ENCODE measurements around the gene FOLR1.

Gene FOLR1

DNA sequence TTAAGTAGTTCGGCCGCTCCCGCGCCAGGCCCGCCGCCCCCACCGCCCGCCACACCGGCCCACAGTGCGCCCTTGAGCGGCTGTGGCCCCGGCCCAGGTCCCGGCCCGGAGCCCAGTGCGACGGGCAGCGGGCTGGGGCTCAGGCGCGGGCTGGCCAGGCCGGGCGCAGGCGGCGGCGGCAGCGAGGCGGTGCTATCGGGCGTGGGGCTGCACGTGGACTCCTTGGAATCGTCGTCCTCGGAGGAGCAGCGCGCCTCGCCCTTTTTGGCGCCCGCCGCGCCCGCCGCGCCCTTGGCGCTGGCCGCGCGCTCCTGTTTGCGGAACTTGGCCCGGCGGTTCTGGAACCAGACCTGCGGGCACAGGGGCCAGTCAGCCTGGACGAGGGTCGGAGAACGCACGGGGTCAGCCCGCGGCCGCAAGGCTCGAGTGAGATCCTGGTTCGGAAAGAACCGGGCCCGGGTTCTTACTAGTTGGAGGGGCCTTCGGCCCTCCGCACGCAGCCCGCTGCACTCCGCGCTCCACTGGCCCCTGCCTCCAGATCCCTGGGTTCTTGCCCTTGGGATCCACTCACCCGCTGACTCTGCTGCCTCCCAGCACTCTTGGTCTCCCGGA, 48.0 kb downstream of the FOLR1 start:
- peaks cover 36% of the 10 kb centered on the region for H3K36me3 ChIP-seq (ENCODE audit: insufficient read depth, low read length)
- peaks cover 42% of the 10 kb centered on the region for H3K27me3 ChIP-seq (ENCODE audit: control insufficient read depth, insufficient read depth, low read length)
- peak overlapping the region; percentile 62 for H3K4me3 ChIP-seq (ENCODE audit: low read length)
- no peaks in the 10 kb centered on the region for H3K9me3 ChIP-seq (replicated peaks; ENCODE audit: low read length)
- peak overlapping the region; percentile 83 for H3K4me2 ChIP-seq (ENCODE audit: low read length)
- H3K9ac ChIP-seq (ENCODE audit: low read depth, low read length) = peak overlapping the region; percentile 18
- H3K4me1 ChIP-seq (ENCODE audit: control insufficient read depth, insufficient read depth, low read length) = peaks cover 16% of the 10 kb centered on the region

DNA sequence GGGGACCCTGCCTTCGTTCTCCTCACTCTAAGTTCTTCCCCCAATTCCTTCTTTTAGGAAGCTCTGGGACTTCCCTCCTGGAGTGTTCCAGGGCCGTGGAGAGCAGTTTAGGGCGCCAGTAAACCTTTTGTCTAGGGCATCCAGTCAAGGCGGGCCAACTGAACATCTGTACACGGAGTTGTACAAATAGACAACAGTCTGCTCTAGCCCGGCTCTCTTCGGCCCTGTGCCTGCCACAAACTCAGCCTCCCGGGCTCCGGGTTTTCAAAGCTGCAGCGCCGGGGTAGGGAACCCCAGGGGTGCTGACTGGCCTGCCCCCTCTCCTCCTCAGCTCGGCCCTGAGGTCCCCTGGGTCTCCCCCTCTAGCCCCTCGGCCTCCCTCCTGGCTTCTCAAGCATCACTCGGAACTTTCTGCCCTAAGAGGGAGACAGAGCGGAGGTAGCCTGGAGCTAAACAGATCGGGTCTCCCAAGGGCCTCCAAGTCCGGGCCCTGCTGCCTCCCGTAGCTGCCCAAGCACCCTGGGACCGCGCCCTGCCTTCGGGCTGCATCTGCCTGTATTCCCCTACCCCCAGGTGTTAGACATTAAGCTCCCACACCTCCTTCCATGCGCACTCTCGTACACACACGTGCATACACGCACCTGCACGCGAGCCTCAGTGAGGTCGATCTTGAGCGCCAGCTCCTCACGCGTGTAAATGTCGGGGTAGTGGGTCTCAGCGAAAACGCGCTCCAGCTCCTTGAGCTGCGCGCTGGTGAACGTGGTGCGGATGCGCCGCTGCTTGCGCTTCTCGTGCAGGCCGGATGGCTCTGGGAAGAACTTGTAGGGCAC, 48.7 kb downstream of the FOLR1 start:
- Histone ChIP-seq H3K4me1 (ENCODE audit: control insufficient read depth, insufficient read depth, low read length) (peaks cover 16% of the 10 kb centered on the region), H3K4me2 (ENCODE audit: low read length) (peak overlapping the region; percentile 83), H3K9ac (ENCODE audit: low read depth, low read length) (no peak overlapping the region), H3K36me3 (ENCODE audit: insufficient read depth, low read length) (peaks cover 29% of the 10 kb centered on the region), H3K4me3 (ENCODE audit: low read length) (peak overlapping the region; percentile 62), H3K27me3 (ENCODE audit: control insufficient read depth, insufficient read depth, low read length) (peaks cover 50% of the 10 kb centered on the region), H3K9me3 (replicated peaks; ENCODE audit: low read length) (no peaks in the 10 kb centered on the region)

DNA sequence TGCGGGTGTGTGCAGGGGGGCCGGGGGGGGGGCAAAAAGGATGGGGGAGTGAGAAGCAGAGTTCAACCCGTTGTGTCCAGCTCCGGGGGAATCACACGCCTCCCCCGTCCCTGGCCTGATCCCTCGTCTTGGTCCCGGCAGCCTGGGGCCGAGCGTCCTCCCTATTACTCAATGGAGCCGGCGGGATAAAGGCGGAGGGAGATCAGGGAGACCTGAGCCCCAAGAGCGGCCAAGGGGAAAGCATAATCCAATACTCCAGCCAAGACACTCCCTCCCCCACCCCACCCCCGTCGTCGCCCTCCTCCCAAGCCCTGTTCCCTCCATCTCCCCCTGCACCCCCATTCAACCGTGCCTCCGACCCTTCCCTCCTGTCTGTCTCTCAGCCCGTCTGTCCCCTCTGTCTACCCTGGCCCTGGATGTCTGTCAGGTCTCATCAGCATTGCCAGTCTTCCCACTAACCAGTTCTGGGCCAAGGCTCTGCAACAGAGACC, 49.4 kb downstream of the FOLR1 start:
- Histone ChIP-seq H3K27me3 (ENCODE audit: control insufficient read depth, insufficient read depth, low read length) (peaks cover 56% of the 10 kb centered on the region), H3K9me3 (replicated peaks; ENCODE audit: low read length) (no peaks in the 10 kb centered on the region), H3K4me3 (ENCODE audit: low read length) (no peak overlapping the region), H3K4me2 (ENCODE audit: low read length) (no peak overlapping the region), H3K9ac (ENCODE audit: low read depth, low read length) (no peak overlapping the region), H3K4me1 (ENCODE audit: control insufficient read depth, insufficient read depth, low read length) (peaks cover 16% of the 10 kb centered on the region), H3K36me3 (ENCODE audit: insufficient read depth, low read length) (peaks cover 24% of the 10 kb centered on the region)

DNA sequence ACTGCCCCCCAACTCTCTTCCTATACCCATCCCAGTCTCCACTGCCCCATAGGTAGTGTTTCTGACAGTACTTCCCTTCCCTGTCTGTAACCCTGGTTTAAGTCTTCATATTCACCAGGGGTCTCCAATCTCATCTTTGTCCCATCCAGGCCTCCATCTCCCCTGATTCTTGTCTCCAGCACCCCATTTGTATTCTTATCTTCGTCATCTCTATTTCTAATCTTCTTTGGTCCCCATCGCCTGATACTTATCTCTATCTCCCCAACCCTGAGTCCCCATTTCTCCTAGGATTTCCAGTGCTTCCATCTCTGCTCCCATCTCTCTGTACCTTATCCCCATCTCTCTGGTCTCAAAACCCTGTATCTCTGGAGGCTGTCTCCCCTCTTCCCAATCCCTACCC, 50.2 kb downstream of the FOLR1 start:
- peaks cover 63% of the 10 kb centered on the region for H3K27me3 ChIP-seq (ENCODE audit: control insufficient read depth, insufficient read depth, low read length)
- no peak overlapping the region for H3K9ac ChIP-seq (ENCODE audit: low read depth, low read length)
- H3K4me1 ChIP-seq (ENCODE audit: control insufficient read depth, insufficient read depth, low read length) = peaks cover 16% of the 10 kb centered on the region
- H3K9me3 ChIP-seq (replicated peaks; ENCODE audit: low read length) = no peaks in the 10 kb centered on the region
- H3K36me3 ChIP-seq (ENCODE audit: insufficient read depth, low read length) = peaks cover 16% of the 10 kb centered on the region
- H3K4me3 ChIP-seq (ENCODE audit: low read length) = no peak overlapping the region
- no peak overlapping the region for H3K4me2 ChIP-seq (ENCODE audit: low read length)

DNA sequence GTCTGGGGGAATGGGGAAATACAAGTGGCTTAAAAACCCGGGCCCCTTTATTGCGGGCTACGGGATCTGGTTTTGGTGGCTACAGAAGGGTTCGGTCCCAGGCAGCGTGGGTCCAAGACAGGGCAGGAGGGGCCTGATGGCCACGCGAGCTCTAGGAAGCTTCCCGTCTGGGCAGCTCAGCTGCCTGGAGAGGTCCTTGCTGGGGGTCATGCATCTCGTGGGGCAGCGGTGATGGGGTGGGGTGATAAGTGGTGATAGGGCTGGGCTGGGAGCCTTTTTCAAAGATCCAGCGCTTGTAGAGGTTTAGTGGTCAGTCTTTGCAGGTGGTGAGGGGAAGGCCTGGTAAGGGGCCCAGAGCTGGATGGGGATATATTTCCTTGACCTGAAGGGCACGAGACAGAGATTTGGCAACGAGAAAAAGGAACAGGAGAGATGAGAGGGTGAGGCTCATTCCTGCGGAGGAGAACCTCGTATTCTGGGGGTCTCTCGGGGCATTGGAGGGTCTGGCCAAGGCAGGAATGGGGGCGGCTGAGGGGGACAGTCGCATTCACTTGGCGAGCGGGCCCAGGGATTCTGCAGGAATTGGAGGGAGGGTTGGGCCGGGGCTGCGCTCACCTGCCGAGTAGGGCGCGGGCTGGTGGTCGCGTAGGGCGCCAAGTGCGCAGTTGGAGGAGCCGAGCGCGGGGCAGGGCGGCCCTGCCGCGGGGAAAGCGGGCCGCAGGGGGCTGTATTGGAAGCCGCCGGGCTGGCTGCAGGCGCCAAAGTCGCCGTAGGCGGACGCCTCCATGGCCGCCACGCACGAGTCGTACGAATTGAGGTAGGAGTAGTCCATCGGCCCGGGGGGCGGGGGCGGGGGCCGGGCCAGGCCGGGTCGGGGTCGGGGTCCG, 51.5 kb downstream of the FOLR1 start:
- no peak overlapping the region for H3K9ac ChIP-seq (ENCODE audit: low read depth, low read length)
- H3K4me1 ChIP-seq (ENCODE audit: control insufficient read depth, insufficient read depth, low read length) = peaks cover 16% of the 10 kb centered on the region
- H3K9me3 ChIP-seq (replicated peaks; ENCODE audit: low read length) = no peaks in the 10 kb centered on the region
- H3K36me3 ChIP-seq (ENCODE audit: insufficient read depth, low read length) = peaks cover 5% of the 10 kb centered on the region
- H3K27me3 ChIP-seq (ENCODE audit: control insufficient read depth, insufficient read depth, low read length) = peaks cover 74% of the 10 kb centered on the region
- H3K4me2 ChIP-seq (ENCODE audit: low read length) = no peak overlapping the region
- H3K4me3 ChIP-seq (ENCODE audit: low read length) = no peak overlapping the region

DNA sequence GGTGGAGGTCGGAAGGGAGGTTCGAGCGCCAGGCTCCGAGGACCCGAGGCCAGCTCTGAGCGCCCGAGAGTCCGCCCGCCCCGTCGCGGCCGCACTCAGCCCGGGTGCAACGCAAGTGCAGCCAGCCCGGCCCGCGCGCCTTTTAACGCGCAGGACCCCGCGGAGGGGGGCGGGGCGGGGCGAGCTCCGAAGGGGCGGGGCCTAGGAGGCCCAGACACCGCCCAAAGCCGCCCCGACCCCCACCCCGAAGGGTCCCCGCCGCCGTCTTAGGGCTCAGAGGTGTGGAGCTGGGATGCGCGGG, 52.1 kb downstream of the FOLR1 start, which contains the start of gene PHOX2A:
Gene PHOX2A, minus strand, starts transcription at position 117 of the 301 bp plus-strand sequence. CDS start 172 bp downstream, outside the sequence.
- H3K9ac ChIP-seq (ENCODE audit: low read depth, low read length) = no peak within 1 kb of the TSS
- no peaks in the 10 kb centered on the region for H3K36me3 ChIP-seq (ENCODE audit: insufficient read depth, low read length)
- H3K4me2 ChIP-seq (ENCODE audit: low read length) = peak within 1 kb of the TSS; percentile 29
- H3K4me3 ChIP-seq (ENCODE audit: low read length) = no peak within 1 kb of the TSS
- no peaks in the 10 kb centered on the region for H3K9me3 ChIP-seq (replicated peaks; ENCODE audit: low read length)
- peaks cover 80% of the 10 kb centered on the region for H3K27me3 ChIP-seq (ENCODE audit: control insufficient read depth, insufficient read depth, low read length)
- H3K4me1 ChIP-seq (ENCODE audit: control insufficient read depth, insufficient read depth, low read length) = peaks cover 15% of the 10 kb centered on the region

DNA sequence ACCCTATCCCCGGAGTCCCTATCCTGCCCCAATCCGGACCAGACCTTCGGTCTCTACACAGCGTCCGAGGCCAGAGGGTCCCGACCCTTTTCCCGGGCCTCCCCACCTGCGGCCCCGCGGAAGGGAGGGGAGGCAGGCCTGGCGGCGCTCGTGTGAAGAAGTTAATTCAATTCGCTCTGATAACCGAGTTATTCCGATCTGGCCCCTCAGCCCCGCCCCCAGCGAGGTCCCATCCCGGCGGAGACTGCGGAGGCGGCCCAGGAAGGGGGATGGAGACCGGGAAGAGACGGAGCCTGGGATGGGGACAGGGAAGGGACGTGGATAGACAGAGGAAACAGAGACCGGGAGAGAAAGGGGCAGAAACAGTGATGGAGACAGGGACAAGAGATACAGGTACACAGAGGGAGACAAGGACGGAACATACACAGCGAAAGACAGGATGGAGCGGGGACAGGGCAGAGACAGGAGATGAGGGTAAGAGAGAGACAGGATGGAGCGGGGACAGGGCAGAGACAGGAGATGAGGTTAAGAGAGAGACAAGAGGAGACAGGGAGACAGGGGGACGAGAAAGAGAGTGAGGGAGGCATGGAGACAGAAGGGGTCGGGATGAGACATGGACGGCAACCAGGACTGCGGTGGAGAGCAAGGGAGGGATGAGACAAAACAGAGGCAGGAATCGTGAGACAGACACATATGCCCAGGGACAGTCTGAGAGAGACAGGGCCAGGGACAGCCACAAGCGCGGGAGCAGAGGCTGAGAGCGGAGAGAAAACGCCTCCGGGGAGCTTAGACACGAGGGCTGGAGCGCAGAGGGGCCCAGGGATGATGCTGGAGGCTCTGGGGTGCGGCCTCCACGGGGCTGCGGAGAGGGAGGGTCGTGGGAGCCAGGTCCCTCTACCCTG, 52.7 kb downstream of the FOLR1 start:
- Histone ChIP-seq H3K27me3 (ENCODE audit: control insufficient read depth, insufficient read depth, low read length) (peaks cover 80% of the 10 kb centered on the region), H3K4me3 (ENCODE audit: low read length) (no peak overlapping the region), H3K9ac (ENCODE audit: low read depth, low read length) (no peak overlapping the region), H3K4me1 (ENCODE audit: control insufficient read depth, insufficient read depth, low read length) (peaks cover 9% of the 10 kb centered on the region), H3K36me3 (ENCODE audit: insufficient read depth, low read length) (no peaks in the 10 kb centered on the region), H3K4me2 (ENCODE audit: low read length) (peak overlapping the region; percentile 29), H3K9me3 (replicated peaks; ENCODE audit: low read length) (no peaks in the 10 kb centered on the region)

DNA sequence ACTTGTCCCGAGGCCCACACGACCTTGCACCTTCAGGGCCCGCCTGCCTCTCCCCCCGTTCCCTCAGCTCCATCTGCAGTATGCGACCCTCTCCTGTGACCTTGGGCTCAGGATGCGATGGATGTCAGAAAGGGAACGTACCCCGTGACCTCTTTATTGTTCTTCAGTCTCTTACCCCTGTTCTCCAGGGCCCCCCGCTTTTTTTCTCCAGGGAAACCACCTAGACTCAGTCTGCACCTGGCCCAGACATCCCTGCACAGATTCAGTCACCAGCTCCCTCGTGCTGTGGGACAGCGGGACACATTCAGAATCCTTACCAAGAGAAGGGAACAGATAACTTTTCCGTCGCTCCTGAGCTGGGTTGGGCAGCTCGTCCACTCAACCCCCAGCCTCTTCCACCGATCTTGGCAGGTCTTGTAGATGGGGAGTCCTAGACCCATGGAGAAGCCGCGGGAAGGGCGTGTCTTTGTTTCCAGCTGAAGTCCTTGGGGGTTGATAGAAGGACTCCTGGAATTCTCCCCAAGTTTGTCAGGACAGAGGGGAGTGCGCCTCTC, 53.4 kb downstream of the FOLR1 start:
- Histone ChIP-seq H3K4me3 (ENCODE audit: low read length) (no peak overlapping the region), H3K9ac (ENCODE audit: low read depth, low read length) (no peak overlapping the region), H3K4me2 (ENCODE audit: low read length) (no peak overlapping the region), H3K9me3 (replicated peaks; ENCODE audit: low read length) (no peaks in the 10 kb centered on the region), H3K36me3 (ENCODE audit: insufficient read depth, low read length) (no peaks in the 10 kb centered on the region), H3K4me1 (ENCODE audit: control insufficient read depth, insufficient read depth, low read length) (peaks cover 2% of the 10 kb centered on the region), H3K27me3 (ENCODE audit: control insufficient read depth, insufficient read depth, low read length) (peaks cover 82% of the 10 kb centered on the region)
